H1 (cell line): Measurements from ENCODE around the gene MECP2. TPM values are rescaled to one million over a fixed set of nuclear protein-coding genes. Genes with fewer than 3 reads are reported as not detected.

Experiments used
- CTCF ChIA-PET: fragments of 300-600 bp; sonication (Branson Sonifier 250); formaldehyde crosslinking; loops from one replicate; lab custom pipeline; 2021; ENCODE audit not compliant: partially characterized antibody; lab: Charles Lee
- POLR2A ChIA-PET: fragments of 300-600 bp; sonication (Branson Sonifier 250); formaldehyde crosslinking; loops from one replicate; lab custom pipeline; 2021; ENCODE audit warnings: inconsistent platforms; ENCODE audit not compliant: partially characterized antibody; lab: Charles Lee
- DNase-seq, 2 experiments: peaks; one replicate each; pipeline versions ENCODE4 v3.0.0 to v3.0.0-alpha.2; 2010 to 2022; ENCODE audit warnings: low spot score in 2 of 2, low read depth in 1 of 2, mixed read lengths in 1 of 2
- FAIRE-seq: peaks from 2 replicates; lab custom pipeline; 2011; peaks lifted over from hg19 to GRCh38; lab: Jason Lieb, UNC
- H2AFZ ChIP-seq: 2 replicates; pipeline ENCODE4 v1.8.1; 2012; ENCODE audit warnings: low read length, inconsistent platforms
- H2AK5ac ChIP-seq: 2 replicates; pipeline ENCODE4 v1.6.1; 2013; ENCODE audit warnings: low read depth, low read length
- H2BK120ac ChIP-seq: replicated peaks from 2 replicates; pipeline ENCODE3; 2013; ENCODE audit warnings: low read depth, low read length, inconsistent platforms
- H2BK12ac ChIP-seq: 2 replicates; pipeline ENCODE4 v1.6.1; 2013; ENCODE audit warnings: low read depth, low read length
- H2BK15ac ChIP-seq: 2 replicates; pipeline ENCODE4 v1.6.1; 2013; ENCODE audit warnings: low read length
- H2BK20ac ChIP-seq: 2 replicates; pipeline ENCODE4 v1.6.1; 2013; ENCODE audit warnings: low read length
- H2BK5ac ChIP-seq: 2 replicates; pipeline ENCODE4 v1.6.1; 2013; ENCODE audit warnings: low read depth, low read length
- H3K14ac ChIP-seq: 2 replicates; pipeline ENCODE4 v1.6.1; 2013; ENCODE audit warnings: inconsistent platforms; ENCODE audit not compliant: insufficient read length
- H3K18ac ChIP-seq: 2 replicates; pipeline ENCODE4 v1.6.1; 2013; ENCODE audit warnings: low read length; ENCODE audit errors: extremely low read depth
- H3K23ac ChIP-seq: 2 replicates; pipeline ENCODE4 v1.6.1; 2013; ENCODE audit warnings: inconsistent platforms; ENCODE audit not compliant: insufficient read length
- H3K23me2 ChIP-seq: 2 replicates; pipeline ENCODE4 v1.6.1; 2013; ENCODE audit warnings: low read depth, low read length
- H3K27ac ChIP-seq: 2 replicates; pipeline ENCODE4 v1.6.1; 2011; ENCODE audit warnings: low read depth, low read length, inconsistent platforms
- H3K27me3 ChIP-seq, 4 experiments: replicated peaks in 1 of 4; 1 replicate in 1 of 4; 2 replicates in 3 of 4; pipeline versions ENCODE4 v1.6.1 to v1.8.1; 2011 to 2013; ENCODE audit warnings: low read length in 3 of 4, mild to moderate bottlenecking in 3 of 4, inconsistent platforms in 2 of 4, mixed read lengths in 2 of 4, moderate library complexity in 1 of 4; ENCODE audit not compliant: control insufficient read depth in 3 of 4, insufficient read depth in 3 of 4; ENCODE audit errors: extremely low read depth in 1 of 4
- H3K36me3 ChIP-seq, 4 experiments: 2 replicates each; pipeline versions ENCODE4 v1.6.1 to v1.8.1; 2011 to 2013; ENCODE audit warnings: mild to moderate bottlenecking in 4 of 4, low read length in 3 of 4, moderate library complexity in 2 of 4, control low read depth in 1 of 4, inconsistent platforms in 1 of 4; ENCODE audit not compliant: insufficient read depth in 4 of 4, control insufficient read depth in 2 of 4
- H3K4ac ChIP-seq: replicated peaks from 2 replicates; pipeline ENCODE3; 2013; ENCODE audit warnings: low read length, low read depth, mixed read lengths, inconsistent platforms; ENCODE audit not compliant: insufficient read length
- H3K4me1 ChIP-seq, 4 experiments: replicated peaks in 1 of 4; 1 replicate in 1 of 4; 2 replicates in 3 of 4; pipeline versions ENCODE4 v1.6.1 to v1.8.1; 2011 to 2013; ENCODE audit warnings: low read length in 3 of 4, inconsistent platforms in 2 of 4, mixed read lengths in 1 of 4; ENCODE audit not compliant: insufficient read depth in 4 of 4, control insufficient read depth in 3 of 4
- H3K4me2 ChIP-seq, 2 experiments: 2 replicates each; pipeline versions ENCODE4 v1.6.1 to v1.8.1; 2011 to 2013; ENCODE audit warnings: low read depth in 2 of 2, low read length in 2 of 2, control low read depth in 1 of 2, inconsistent platforms in 1 of 2, mild to moderate bottlenecking in 1 of 2; ENCODE audit not compliant: insufficient read depth in 1 of 2
- H3K4me3 ChIP-seq, 4 experiments: fragments of 200-600, 300-600 bp in 1 of 4; sonication (generic), shearing (Covaris generic), sonication (Bioruptor Twin) in 1 of 4; 2 replicates each; pipeline versions ENCODE4 v1.5.1 to v1.8.1; 2011 to 2016; ENCODE audit warnings: low read length in 4 of 4, low read depth in 3 of 4, control low read depth in 2 of 4, inconsistent platforms in 2 of 4, mild to moderate bottlenecking in 2 of 4, mixed read lengths in 1 of 4, moderate library complexity in 1 of 4; ENCODE audit not compliant: insufficient read depth in 2 of 4; ENCODE audit errors: extremely low read depth in 1 of 4
- H3K56ac ChIP-seq: replicated peaks from 2 replicates; pipeline ENCODE3; 2013; ENCODE audit warnings: low read depth, mild to moderate bottlenecking, mixed read lengths, low read length, inconsistent platforms; ENCODE audit not compliant: insufficient read length
- H3K79me1 ChIP-seq: 2 replicates; pipeline ENCODE4 v1.6.1; 2013; ENCODE audit warnings: low read depth, low read length, control low read depth
- H3K79me2 ChIP-seq, 2 experiments: 2 replicates each; pipeline versions ENCODE4 v1.6.1 to v1.8.1; 2012 to 2013; ENCODE audit warnings: low read length in 2 of 2, mild to moderate bottlenecking in 2 of 2, inconsistent platforms in 1 of 2; ENCODE audit not compliant: insufficient read depth in 2 of 2, control insufficient read depth in 1 of 2
- H3K9ac ChIP-seq, 4 experiments: replicated peaks in 1 of 4; 1 replicate in 1 of 4; 2 replicates in 3 of 4; pipeline versions ENCODE4 v1.6.1 to v1.8.1; 2011 to 2013; ENCODE audit warnings: low read depth in 3 of 4, low read length in 3 of 4, control low read depth in 2 of 4, mild to moderate bottlenecking in 2 of 4, moderate library complexity in 2 of 4, inconsistent platforms in 1 of 4; ENCODE audit errors: extremely low read depth in 1 of 4
- H3K9me3 ChIP-seq, 2 experiments: 2 replicates each; pipeline versions ENCODE4 v1.6.1 to v1.8.1; 2012 to 2013; ENCODE audit warnings: mild to moderate bottlenecking in 2 of 2, moderate library complexity in 2 of 2, control low read depth in 1 of 2, inconsistent platforms in 1 of 2, low read depth in 1 of 2, low read length in 1 of 2, mixed read lengths in 1 of 2; ENCODE audit not compliant: insufficient read depth in 2 of 2
- H4K20me1 ChIP-seq, 2 experiments: replicated peaks in 1 of 2; 2 replicates each; pipeline versions ENCODE3 to v1.8.1; 2011 to 2013; ENCODE audit warnings: inconsistent platforms in 2 of 2, low read length in 2 of 2, mild to moderate bottlenecking in 1 of 2; ENCODE audit not compliant: insufficient read depth in 2 of 2, control insufficient read depth in 1 of 2
- H4K5ac ChIP-seq: 2 replicates; pipeline ENCODE4 v1.6.1; 2013; ENCODE audit warnings: low read length, low read depth, mixed read lengths, inconsistent platforms; ENCODE audit not compliant: insufficient read length
- H4K8ac ChIP-seq: 2 replicates; pipeline ENCODE4 v1.8.0; 2013; ENCODE audit warnings: mild to moderate bottlenecking, moderate library complexity, low read length, inconsistent platforms; ENCODE audit not compliant: insufficient read depth; ENCODE audit errors: extremely low read depth
- H4K91ac ChIP-seq: replicated peaks from 2 replicates; pipeline ENCODE3; 2013; ENCODE audit warnings: low read length, mixed read lengths, inconsistent platforms; ENCODE audit not compliant: insufficient read length
- CTBP2 ChIP-seq: IDR thresholded peaks from 2 replicates; pipeline ENCODE4 v1.7.0; 2011; ENCODE audit warnings: borderline replicate concordance, mild to moderate bottlenecking, moderate library complexity, mixed read lengths, low read length; ENCODE audit not compliant: insufficient read depth, insufficient read length
- EGR1 ChIP-seq: IDR thresholded peaks from 2 replicates; pipeline ENCODE4 v1.6.1; 2011; ENCODE audit warnings: low read depth, low read length, borderline replicate concordance
- POLR2A ChIP-seq, 2 experiments: IDR thresholded peaks; 1 replicate in 1 of 2; 2 replicates in 1 of 2; pipeline ENCODE4 v1.6.1; 2011; ENCODE audit warnings: low read depth in 2 of 2, low read length in 2 of 2, mild to moderate bottlenecking in 2 of 2; ENCODE audit errors: control extremely low read depth in 1 of 2
- POLR2AphosphoS5 ChIP-seq: IDR thresholded peaks from 2 replicates; pipeline ENCODE4 v1.6.1; 2011; ENCODE audit warnings: low read depth, low read length
- SP1 ChIP-seq: IDR thresholded peaks from 2 replicates; pipeline ENCODE4 v1.6.1; 2011; ENCODE audit warnings: low read depth, low read length
- SP2 ChIP-seq: IDR thresholded peaks from 2 replicates; pipeline ENCODE4 v1.6.1; 2012; ENCODE audit warnings: mild to moderate bottlenecking, low read length, inconsistent platforms
- YY1 ChIP-seq: IDR thresholded peaks from 2 replicates; pipeline ENCODE4 v1.6.1; 2011; ENCODE audit warnings: low read depth, mild to moderate bottlenecking, low read length
- WGBS, 2 experiments: shearing (Covaris generic) in 1 of 2; methylation state at CpG; one replicate each; pipeline versions ENCODE4 v1.1.6 to v1.1.7; 2013 to 2015; ENCODE audit warnings: low lambda C conversion rate in 2 of 2, mixed read lengths in 2 of 2, inconsistent platforms in 1 of 2, low coverage in 1 of 2, missing lambda C conversion rate in 1 of 2; ENCODE audit not compliant: insufficient replicate concordance in 2 of 2, insufficient coverage in 1 of 2, insufficient read length in 1 of 2; ENCODE audit errors: extremely low coverage in 1 of 2, missing lambda C conversion rate in 1 of 2; 5-methylcytosine and 5-hydroxymethylcytosine counted together
- polyA plus RNA-seq, 7 experiments: library from polyadenylated mRNA; depleted of rRNA in 3 of 7; stranded (reverse) in 5 of 7; unstranded in 2 of 7; fragments of >200 nt in 5 of 7; fragments of 200-250 nt in 2 of 7; gene quantifications; 1 replicate in 5 of 7; 2 replicates in 1 of 7; 4 replicates in 1 of 7; pipeline versions ENCODE4 v1.2.1 to v1.2.3, GENCODE V29; 2011 to 2013; ENCODE audit warnings: missing spikeins in 2 of 7, mixed read lengths in 2 of 7
- total RNA-seq: library from RNA; stranded (reverse); fragmentation: NEBNext Ultra II Directional; extraction: Animal tissue kit (Norgen Biotek cat#: 25700); gene quantifications from 2 replicates; pipeline ENCODE4 v1.2.1, GENCODE V29; 2021
- TF ChIP-seq, protein P1 (sequence below): IDR thresholded peaks from 2 replicates; pipeline ENCODE4 v1.6.1; 2012; ENCODE audit warnings: inconsistent platforms

MECP2 gene
- total and polyA plus RNA-seq, 2 of the 8 experiments (the other 6 are each of a cell fraction or from before 2014, with no cell fraction given), result 5.0 to 32.4 TPM

DNA sequence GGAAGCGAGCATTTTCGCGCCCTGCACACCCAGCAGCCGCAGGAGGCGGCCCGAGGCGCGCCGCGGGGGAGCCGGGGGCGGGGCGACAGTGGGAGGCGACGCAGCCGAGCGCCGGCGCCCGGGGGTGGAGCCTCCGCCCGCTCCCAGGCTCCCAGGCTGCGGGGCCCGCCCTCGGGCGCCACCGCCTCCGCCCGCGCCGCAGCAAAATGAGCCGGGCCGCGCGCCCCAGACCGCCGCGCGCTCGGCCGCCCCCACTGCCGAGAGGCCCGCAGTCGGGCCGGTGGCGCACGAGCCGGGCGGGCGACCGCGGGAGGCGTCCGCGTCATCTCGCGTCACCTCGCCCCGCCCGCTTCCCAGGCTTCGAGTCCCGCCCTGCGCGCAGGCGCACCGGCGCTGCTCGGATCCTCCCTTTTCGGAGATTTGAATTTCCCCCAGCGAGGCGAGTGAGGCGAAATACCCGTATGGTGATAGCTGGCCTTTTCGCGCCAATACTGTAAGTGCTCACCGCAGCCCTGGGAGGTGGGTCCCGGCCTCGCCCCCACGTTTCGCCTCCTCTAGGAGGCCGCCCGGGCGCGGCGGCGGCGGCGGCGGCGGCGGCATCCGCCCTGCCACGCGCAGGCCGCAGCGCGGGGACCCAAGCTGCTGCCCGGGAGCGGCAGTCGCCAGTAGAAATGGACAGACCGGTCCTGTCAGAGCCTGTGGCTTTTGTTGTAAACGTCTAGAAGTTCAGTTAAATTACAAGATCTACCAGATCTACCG lies 125.0 kb downstream of the MECP2 start, which contains the start of gene TMEM187:
Gene TMEM187 (plus strand): TSS at position 387 of the 759 bp plus-strand sequence. CDS start 9,309 bp downstream, outside the sequence.
- peaks cover 8% of the 10 kb centered on the region; the same call in 1 of the 2 replicates for H3K23me2 ChIP-seq
- H2AFZ ChIP-seq, result no peak within 1 kb of the TSS
- peaks cover 16 to 18% of the 10 kb centered on the region in 2 experiments for H4K20me1 ChIP-seq
- peaks cover 24 to 32% of the 10 kb centered on the region in 2 experiments for H3K79me2 ChIP-seq
- ChIA-PET CTCF (interaction anchor here (2.5 kb wide), 1 partner anchor 41 kb away, joined by 8 read pairs; no protein-coding TSS in a partner anchor), POLR2A (interaction anchor here (0.6 to 4.6 kb wide), 14 partner anchors 11 to 398 kb away, joined by 3 to 43 read pairs (median 4); partner anchors contain the start of gene ARHGAP4)
- H3K9me3 ChIP-seq, result no peaks in the 10 kb centered on the region
- peak within 1 kb of the TSS; percentile 98 for H4K5ac ChIP-seq
- peak within 1 kb of the TSS; percentile 54 for H2BK120ac ChIP-seq
- H2BK5ac ChIP-seq, result peak within 1 kb of the TSS; percentile 99
- DNase-seq, result peak in 1 of 2 experiments; percentile 83
- H3K18ac ChIP-seq, result peak within 1 kb of the TSS; percentile 96
- 1% methylated on average over 19 of the region's 103 CpGs; no CpG with 5 or more reads in 1 of the 2 experiments for WGBS, 2 experiments
- peak within 1 kb of the TSS; percentile 90; the same call in 1 of the 2 replicates for H2AK5ac ChIP-seq
- no peaks in the 10 kb centered on the region for H3K36me3 ChIP-seq
- H3K4ac ChIP-seq, result peak within 1 kb of the TSS; percentile 98
- H4K91ac ChIP-seq, result peak within 1 kb of the TSS; percentile 100
- no peak within 1 kb of the TSS for H3K23ac ChIP-seq
- no peak for FAIRE-seq
- peaks cover 2% of the 10 kb centered on the region; the same call in 1 of the 2 replicates for H3K79me1 ChIP-seq
- peak within 1 kb of the TSS; percentile 99 for H3K27ac ChIP-seq
- no peak within 1 kb of the TSS for H2BK15ac ChIP-seq
- H2BK12ac ChIP-seq, result peak within 1 kb of the TSS; percentile 99; the same call in 1 of the 2 replicates
- peak within 1 kb of the TSS; percentile 92 to 99 (median 95) for H3K4me3 ChIP-seq
- H3K56ac ChIP-seq, result peak within 1 kb of the TSS; percentile 97
- H3K9ac ChIP-seq, result peak within 1 kb of the TSS; percentile 95 to 100 (median 99)
- H3K4me1 ChIP-seq, result peaks cover 3 to 16% (median 7%) of the 10 kb centered on the region in 4 experiments
- peak within 1 kb of the TSS; percentile 100 for H4K8ac ChIP-seq
- no peak within 1 kb of the TSS for H2BK20ac ChIP-seq
- no peaks in the 10 kb centered on the region for H3K27me3 ChIP-seq
- H3K4me2 ChIP-seq, result peak within 1 kb of the TSS; percentile 66 to 69
- H3K14ac ChIP-seq, result no peak within 1 kb of the TSS
- TF ChIP-seq EGR1 (no peak), SP1 (no peak), POLR2AphosphoS5 (peak; percentile 68), CTBP2 (no peak), YY1 (no peak), POLR2A (IDR thresholded peaks at IDR 0.05; ENCODE audit: control extremely low read depth in 1 of 2, low read depth in 2 of 2, low read length in 2 of 2) (peak in 1 of 2 experiments; percentile 53; a peak in 1 of 3 replicates), SP2 (no peak)
- TF ChIP-seq, protein P1, sequence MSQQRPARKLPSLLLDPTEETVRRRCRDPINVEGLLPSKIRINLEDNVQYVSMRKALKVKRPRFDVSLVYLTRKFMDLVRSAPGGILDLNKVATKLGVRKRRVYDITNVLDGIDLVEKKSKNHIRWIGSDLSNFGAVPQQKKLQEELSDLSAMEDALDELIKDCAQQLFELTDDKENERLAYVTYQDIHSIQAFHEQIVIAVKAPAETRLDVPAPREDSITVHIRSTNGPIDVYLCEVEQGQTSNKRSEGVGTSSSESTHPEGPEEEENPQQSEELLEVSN, result no peak
